GM23338 (cell line): ENCODE results near the gene CFB. TPM values are rescaled to one million over a fixed set of nuclear protein-coding genes. Genes with fewer than 3 reads are reported as not detected.

Source experiments
- ATAC-seq: fragments of 200-7000 bp; cut with Tn5 transposase; 3 replicates; pipeline ENCODE4 v1.9.1; 2020
- DNase-seq: peaks from one replicate; pipeline ENCODE4 v3.0.0-alpha.2; 2015; ENCODE audit warnings: low spot score
- H2AFZ ChIP-seq: fragments of 200-600 bp; sonication (generic); 2 replicates; pipeline ENCODE4 v1.8.0; 2016; ENCODE audit warnings: antibody characterized with exemption, mild to moderate bottlenecking, moderate library complexity
- H3F3A ChIP-seq: fragments of 200-600 bp; sonication (generic); replicated peaks from 2 replicates; pipeline ENCODE4 v1.8.0; 2017; ENCODE audit warnings: antibody characterized with exemption, mixed run types, low read depth
- H3K27ac ChIP-seq: fragments of 200-600 bp; sonication (generic); 2 replicates; pipeline ENCODE4 v1.6.1; 2016; ENCODE audit warnings: low read depth
- H3K27me3 ChIP-seq: fragments of 200-600 bp; sonication (generic); 2 replicates; pipeline ENCODE4 v1.8.0; 2016; ENCODE audit warnings: mild to moderate bottlenecking, mixed run types, moderate library complexity; ENCODE audit not compliant: insufficient read depth
- H3K36me3 ChIP-seq: fragments of 200-600 bp; sonication (generic); 2 replicates; pipeline ENCODE4 v1.8.0; 2016; ENCODE audit warnings: mild to moderate bottlenecking; ENCODE audit not compliant: insufficient read depth
- H3K4me1 ChIP-seq: fragments of 200-600 bp; sonication (generic); 2 replicates; pipeline ENCODE4 v1.8.0; 2016; ENCODE audit warnings: mild to moderate bottlenecking, moderate library complexity; ENCODE audit not compliant: insufficient read depth
- H3K4me2 ChIP-seq: fragments of 200-600 bp; sonication (generic); 2 replicates; pipeline ENCODE4 v1.7.1; 2017; ENCODE audit warnings: mixed run types
- H3K4me3 ChIP-seq: fragments of 200-600 bp; sonication (generic); 2 replicates; pipeline ENCODE4 v1.6.1; 2016; ENCODE audit warnings: mixed run types
- H3K79me2 ChIP-seq: fragments of 200-600 bp; sonication (generic); replicated peaks from 2 replicates; pipeline ENCODE4 v1.8.0; 2017; ENCODE audit warnings: mild to moderate bottlenecking; ENCODE audit not compliant: insufficient read depth
- H3K9me2 ChIP-seq: fragments of 200-600 bp; sonication (generic); 2 replicates; pipeline ENCODE4 v1.8.0; 2017; ENCODE audit not compliant: insufficient read depth
- H4K20me1 ChIP-seq: fragments of 200-600 bp; sonication (generic); replicated peaks from 2 replicates; pipeline ENCODE4 v1.8.0; 2017; ENCODE audit warnings: mild to moderate bottlenecking; ENCODE audit not compliant: insufficient read depth
- H3K27ac Mint-ChIP-seq: 2 replicates; pipeline ENCODE4 v1.8.0; 2020; ENCODE audit warnings: inconsistent platforms, mild to moderate bottlenecking, moderate library complexity, mixed read lengths
- H3K27me3 Mint-ChIP-seq: 3 replicates; pipeline ENCODE4 v1.8.0; 2022; ENCODE audit warnings: low read depth, mild to moderate bottlenecking, moderate library complexity, mixed read lengths, inconsistent platforms; ENCODE audit not compliant: insufficient read depth, poor library complexity
- H3K36me3 Mint-ChIP-seq: 3 replicates; pipeline ENCODE4 v1.8.0; 2021; ENCODE audit warnings: low read depth, mild to moderate bottlenecking, inconsistent platforms, moderate library complexity, mixed read lengths
- H3K4me1 Mint-ChIP-seq: 3 replicates; pipeline ENCODE4 v1.8.0; 2020; ENCODE audit warnings: mild to moderate bottlenecking, inconsistent platforms, mixed read lengths
- H3K4me3 Mint-ChIP-seq: 3 replicates; pipeline ENCODE4 v1.8.0; 2021; ENCODE audit warnings: moderate library complexity, mild to moderate bottlenecking, inconsistent platforms, mixed read lengths
- H3K9me3 Mint-ChIP-seq: 3 replicates; pipeline ENCODE4 v1.8.0; 2020; ENCODE audit warnings: moderate library complexity, mild to moderate bottlenecking, inconsistent platforms, mixed read lengths
- CREB1 ChIP-seq: fragments of 250-450 bp; sonication (Bioruptor Pico); IDR thresholded peaks from 2 replicates; pipeline ENCODE4 v1.5.0; 2020; ENCODE audit warnings: low read depth, mild to moderate bottlenecking, moderate library complexity
- CTCF ChIP-seq, 2 experiments: fragments of 200-600 bp in 1 of 2; sonication (generic) in 1 of 2; conservative IDR thresholded peaks; 2 replicates each; pipeline versions ENCODE4 v1.5.1 to v1.6.1; 2016 to 2017; ENCODE audit warnings: antibody characterized with exemption in 2 of 2, low read depth in 2 of 2, mild to moderate bottlenecking in 2 of 2, moderate library complexity in 1 of 2
- ETS1 ChIP-seq: IDR thresholded peaks from 2 replicates; pipeline ENCODE4 v1.6.1; 2016; ENCODE audit warnings: antibody characterized with exemption
- EZH2 ChIP-seq: fragments of 200-600 bp; sonication (generic); IDR thresholded peaks from one replicate; pipeline ENCODE4 v1.8.0; 2017; ENCODE audit warnings: antibody characterized with exemption, mild to moderate bottlenecking, low read depth; ENCODE audit not compliant: unreplicated experiment
- EZH2phosphoT487 ChIP-seq: fragments of 200-600 bp; sonication (generic); IDR thresholded peaks from one replicate; pipeline ENCODE4 v1.8.1; 2018; ENCODE audit warnings: antibody characterized with exemption; ENCODE audit not compliant: unreplicated experiment
- JUNB ChIP-seq: IDR thresholded peaks from one replicate; pipeline ENCODE4 v1.6.1; 2016; ENCODE audit warnings: antibody characterized with exemption; ENCODE audit not compliant: unreplicated experiment
- NANOG ChIP-seq: IDR thresholded peaks from 2 replicates; pipeline ENCODE4 v1.6.1; 2016; ENCODE audit warnings: antibody characterized with exemption, borderline replicate concordance
- POLR2AphosphoS5 ChIP-seq: IDR thresholded peaks from 2 replicates; pipeline ENCODE4 v1.6.1; 2016; ENCODE audit warnings: antibody characterized with exemption, low read depth
- STAT1 ChIP-seq: IDR thresholded peaks from one replicate; pipeline ENCODE4 v1.6.1; 2016; ENCODE audit warnings: antibody characterized with exemption; ENCODE audit not compliant: unreplicated experiment
- ZNF114 ChIP-seq: fragments of 250-450 bp; sonication (Bioruptor Pico); IDR thresholded peaks from 2 replicates; pipeline ENCODE4 v1.5.0; 2020; ENCODE audit warnings: mild to moderate bottlenecking, moderate library complexity
- ZNF331 ChIP-seq: fragments of 250-450 bp; sonication (Bioruptor Pico); IDR thresholded peaks from 2 replicates; pipeline ENCODE4 v1.5.0; 2020; ENCODE audit warnings: low read depth, mild to moderate bottlenecking, moderate library complexity
- polyA plus RNA-seq: library from polyadenylated mRNA; unstranded; fragments of >200 nt; fragmentation: Nextera tagmentation; extraction: Ambion mirVana; gene quantifications from 2 replicates; pipeline ENCODE4 v1.2.1, GENCODE V29; 2016
- total RNA-seq: library from RNA; depleted of rRNA; stranded (reverse); fragments of >200 nt; shearing (Covaris generic); gene quantifications from 2 replicates; pipeline ENCODE4 v1.2.3, GENCODE V29; 2014
- TF ChIP-seq, protein P1 (sequence below): fragments of 250-450 bp; sonication (Bioruptor Pico); IDR thresholded peaks from 2 replicates; pipeline ENCODE4 v1.5.0; 2020; ENCODE audit warnings: mild to moderate bottlenecking, moderate library complexity
- TF ChIP-seq, protein P2 (sequence below): IDR thresholded peaks from one replicate; pipeline ENCODE4 v1.6.1; 2018; ENCODE audit warnings: antibody characterized with exemption; ENCODE audit not compliant: unreplicated experiment

CFB gene
- total and polyA plus RNA-seq, 2 experiments from 2014 or later, result 0.86 TPM; not detected in 1

- no peak for ATAC-seq
Measured at GRCh38 chr6:31927863-31928671, 17.8 kb upstream of the CFB start.

More at GRCh38 chr6:31927863-31928671, 17.8 kb upstream of the CFB start:
- no peak overlapping the region for H3K27ac ChIP-seq
- H4K20me1 ChIP-seq, result no peaks in the 10 kb centered on the region
- 0 out of 2 replicates have a peak overlapping the region, but pooled peaks have one; percentile 23 for H2AFZ ChIP-seq
- TF ChIP-seq NANOG (no peak), ETS1 (no peak), ZNF331 (CRISPR knock-in tag) (no peak), EZH2 (no peak), CTCF (conservative IDR thresholded peaks at IDR 0.05; ENCODE audit: low read depth in 2 of 2) (no peak), ZNF114 (CRISPR knock-in tag) (no peak), POLR2AphosphoS5 (no peak), EZH2phosphoT487 (no peak), JUNB (no peak), CREB1 (no peak), STAT1 (no peak)
- TF ChIP-seq, protein P1, sequence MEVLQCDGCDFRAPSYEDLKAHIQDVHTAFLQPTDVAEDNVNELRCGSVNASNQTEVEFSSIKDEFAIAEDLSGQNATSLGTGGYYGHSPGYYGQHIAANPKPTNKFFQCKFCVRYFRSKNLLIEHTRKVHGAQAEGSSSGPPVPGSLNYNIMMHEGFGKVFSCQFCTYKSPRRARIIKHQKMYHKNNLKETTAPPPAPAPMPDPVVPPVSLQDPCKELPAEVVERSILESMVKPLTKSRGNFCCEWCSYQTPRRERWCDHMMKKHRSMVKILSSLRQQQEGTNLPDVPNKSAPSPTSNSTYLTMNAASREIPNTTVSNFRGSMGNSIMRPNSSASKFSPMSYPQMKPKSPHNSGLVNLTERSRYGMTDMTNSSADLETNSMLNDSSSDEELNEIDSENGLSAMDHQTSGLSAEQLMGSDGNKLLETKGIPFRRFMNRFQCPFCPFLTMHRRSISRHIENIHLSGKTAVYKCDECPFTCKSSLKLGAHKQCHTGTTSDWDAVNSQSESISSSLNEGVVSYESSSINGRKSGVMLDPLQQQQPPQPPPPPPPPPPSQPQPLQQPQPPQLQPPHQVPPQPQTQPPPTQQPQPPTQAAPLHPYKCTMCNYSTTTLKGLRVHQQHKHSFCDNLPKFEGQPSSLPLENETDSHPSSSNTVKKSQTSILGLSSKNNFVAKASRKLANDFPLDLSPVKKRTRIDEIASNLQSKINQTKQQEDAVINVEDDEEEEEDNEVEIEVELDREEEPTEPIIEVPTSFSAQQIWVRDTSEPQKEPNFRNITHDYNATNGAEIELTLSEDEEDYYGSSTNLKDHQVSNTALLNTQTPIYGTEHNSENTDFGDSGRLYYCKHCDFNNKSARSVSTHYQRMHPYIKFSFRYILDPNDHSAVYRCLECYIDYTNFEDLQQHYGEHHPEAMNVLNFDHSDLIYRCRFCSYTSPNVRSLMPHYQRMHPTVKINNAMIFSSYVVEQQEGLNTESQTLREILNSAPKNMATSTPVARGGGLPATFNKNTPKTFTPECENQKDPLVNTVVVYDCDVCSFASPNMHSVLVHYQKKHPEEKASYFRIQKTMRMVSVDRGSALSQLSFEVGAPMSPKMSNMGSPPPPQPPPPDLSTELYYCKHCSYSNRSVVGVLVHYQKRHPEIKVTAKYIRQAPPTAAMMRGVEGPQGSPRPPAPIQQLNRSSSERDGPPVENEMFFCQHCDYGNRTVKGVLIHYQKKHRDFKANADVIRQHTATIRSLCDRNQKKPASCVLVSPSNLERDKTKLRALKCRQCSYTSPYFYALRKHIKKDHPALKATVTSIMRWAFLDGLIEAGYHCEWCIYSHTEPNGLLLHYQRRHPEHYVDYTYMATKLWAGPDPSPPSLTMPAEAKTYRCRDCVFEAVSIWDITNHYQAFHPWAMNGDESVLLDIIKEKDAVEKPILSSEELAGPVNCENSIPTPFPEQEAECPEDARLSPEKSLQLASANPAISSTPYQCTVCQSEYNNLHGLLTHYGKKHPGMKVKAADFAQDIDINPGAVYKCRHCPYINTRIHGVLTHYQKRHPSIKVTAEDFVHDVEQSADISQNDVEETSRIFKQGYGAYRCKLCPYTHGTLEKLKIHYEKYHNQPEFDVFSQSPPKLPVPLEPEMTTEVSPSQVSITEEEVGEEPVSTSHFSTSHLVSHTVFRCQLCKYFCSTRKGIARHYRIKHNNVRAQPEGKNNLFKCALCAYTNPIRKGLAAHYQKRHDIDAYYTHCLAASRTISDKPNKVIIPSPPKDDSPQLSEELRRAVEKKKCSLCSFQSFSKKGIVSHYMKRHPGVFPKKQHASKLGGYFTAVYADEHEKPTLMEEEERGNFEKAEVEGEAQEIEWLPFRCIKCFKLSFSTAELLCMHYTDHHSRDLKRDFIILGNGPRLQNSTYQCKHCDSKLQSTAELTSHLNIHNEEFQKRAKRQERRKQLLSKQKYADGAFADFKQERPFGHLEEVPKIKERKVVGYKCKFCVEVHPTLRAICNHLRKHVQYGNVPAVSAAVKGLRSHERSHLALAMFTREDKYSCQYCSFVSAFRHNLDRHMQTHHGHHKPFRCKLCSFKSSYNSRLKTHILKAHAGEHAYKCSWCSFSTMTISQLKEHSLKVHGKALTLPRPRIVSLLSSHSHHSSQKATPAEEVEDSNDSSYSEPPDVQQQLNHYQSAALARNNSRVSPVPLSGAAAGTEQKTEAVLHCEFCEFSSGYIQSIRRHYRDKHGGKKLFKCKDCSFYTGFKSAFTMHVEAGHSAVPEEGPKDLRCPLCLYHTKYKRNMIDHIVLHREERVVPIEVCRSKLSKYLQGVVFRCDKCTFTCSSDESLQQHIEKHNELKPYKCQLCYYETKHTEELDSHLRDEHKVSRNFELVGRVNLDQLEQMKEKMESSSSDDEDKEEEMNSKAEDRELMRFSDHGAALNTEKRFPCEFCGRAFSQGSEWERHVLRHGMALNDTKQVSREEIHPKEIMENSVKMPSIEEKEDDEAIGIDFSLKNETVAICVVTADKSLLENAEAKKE (CRISPR knock-in tag), result no peak
- TF ChIP-seq, protein P2, sequence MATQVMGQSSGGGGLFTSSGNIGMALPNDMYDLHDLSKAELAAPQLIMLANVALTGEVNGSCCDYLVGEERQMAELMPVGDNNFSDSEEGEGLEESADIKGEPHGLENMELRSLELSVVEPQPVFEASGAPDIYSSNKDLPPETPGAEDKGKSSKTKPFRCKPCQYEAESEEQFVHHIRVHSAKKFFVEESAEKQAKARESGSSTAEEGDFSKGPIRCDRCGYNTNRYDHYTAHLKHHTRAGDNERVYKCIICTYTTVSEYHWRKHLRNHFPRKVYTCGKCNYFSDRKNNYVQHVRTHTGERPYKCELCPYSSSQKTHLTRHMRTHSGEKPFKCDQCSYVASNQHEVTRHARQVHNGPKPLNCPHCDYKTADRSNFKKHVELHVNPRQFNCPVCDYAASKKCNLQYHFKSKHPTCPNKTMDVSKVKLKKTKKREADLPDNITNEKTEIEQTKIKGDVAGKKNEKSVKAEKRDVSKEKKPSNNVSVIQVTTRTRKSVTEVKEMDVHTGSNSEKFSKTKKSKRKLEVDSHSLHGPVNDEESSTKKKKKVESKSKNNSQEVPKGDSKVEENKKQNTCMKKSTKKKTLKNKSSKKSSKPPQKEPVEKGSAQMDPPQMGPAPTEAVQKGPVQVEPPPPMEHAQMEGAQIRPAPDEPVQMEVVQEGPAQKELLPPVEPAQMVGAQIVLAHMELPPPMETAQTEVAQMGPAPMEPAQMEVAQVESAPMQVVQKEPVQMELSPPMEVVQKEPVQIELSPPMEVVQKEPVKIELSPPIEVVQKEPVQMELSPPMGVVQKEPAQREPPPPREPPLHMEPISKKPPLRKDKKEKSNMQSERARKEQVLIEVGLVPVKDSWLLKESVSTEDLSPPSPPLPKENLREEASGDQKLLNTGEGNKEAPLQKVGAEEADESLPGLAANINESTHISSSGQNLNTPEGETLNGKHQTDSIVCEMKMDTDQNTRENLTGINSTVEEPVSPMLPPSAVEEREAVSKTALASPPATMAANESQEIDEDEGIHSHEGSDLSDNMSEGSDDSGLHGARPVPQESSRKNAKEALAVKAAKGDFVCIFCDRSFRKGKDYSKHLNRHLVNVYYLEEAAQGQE, result no peak
- H3K36me3 Mint-ChIP-seq, result no peaks in the 10 kb centered on the region
- no peak for DNase-seq
- no peaks in the 10 kb centered on the region for H3K4me1 ChIP-seq
- H3K4me3 ChIP-seq, result no peak overlapping the region
- H3K27me3 ChIP-seq, result no peaks in the 10 kb centered on the region
- H3K4me1 Mint-ChIP-seq, result peaks cover 3% of the 10 kb centered on the region; the same call in 1 of the 3 replicates
- H3K79me2 ChIP-seq, result no peaks in the 10 kb centered on the region
- no peak overlapping the region for H3K4me3 Mint-ChIP-seq
- H3K36me3 ChIP-seq, result no peaks in the 10 kb centered on the region
- H3K9me2 ChIP-seq, result peaks cover 4% of the 10 kb centered on the region; the same call in 1 of the 2 replicates
- H3F3A ChIP-seq, result no peaks in the 10 kb centered on the region
- peaks cover 8% of the 10 kb centered on the region for H3K27me3 Mint-ChIP-seq
- no peak overlapping the region for H3K27ac Mint-ChIP-seq
- peaks cover 5% of the 10 kb centered on the region; the same call in 2 of the 3 replicates for H3K9me3 Mint-ChIP-seq
- no peak overlapping the region for H3K4me2 ChIP-seq
